RPMI7951 (cell line): ENCODE data around the gene CYP20A1. TPM values are rescaled to one million over a fixed set of nuclear protein-coding genes. Genes with fewer than 3 reads are reported as not detected.
A peak's percentile ranks its signal among the peaks of the same experiment; 100 is the strongest.
"Not testable (repeated sequence)": the region's sequence is repeated elsewhere in the genome, so short reads cannot be mapped to it uniquely, and the experiment has no call there.

Experiments
- DNase-seq: peaks from one replicate; pipeline ENCODE4 v3.0.0-alpha.2; 2012; ENCODE audit warnings: low read depth
- total RNA-seq: library from RNA; depleted of rRNA; stranded (reverse); fragments of >200 nt; shearing (Covaris generic); gene quantifications from 2 replicates; pipeline ENCODE4 v1.2.3, GENCODE V29; 2014

The CYP20A1 gene
- total RNA-seq, 1 experiment from 2014 or later = 31.8 TPM

DNA sequence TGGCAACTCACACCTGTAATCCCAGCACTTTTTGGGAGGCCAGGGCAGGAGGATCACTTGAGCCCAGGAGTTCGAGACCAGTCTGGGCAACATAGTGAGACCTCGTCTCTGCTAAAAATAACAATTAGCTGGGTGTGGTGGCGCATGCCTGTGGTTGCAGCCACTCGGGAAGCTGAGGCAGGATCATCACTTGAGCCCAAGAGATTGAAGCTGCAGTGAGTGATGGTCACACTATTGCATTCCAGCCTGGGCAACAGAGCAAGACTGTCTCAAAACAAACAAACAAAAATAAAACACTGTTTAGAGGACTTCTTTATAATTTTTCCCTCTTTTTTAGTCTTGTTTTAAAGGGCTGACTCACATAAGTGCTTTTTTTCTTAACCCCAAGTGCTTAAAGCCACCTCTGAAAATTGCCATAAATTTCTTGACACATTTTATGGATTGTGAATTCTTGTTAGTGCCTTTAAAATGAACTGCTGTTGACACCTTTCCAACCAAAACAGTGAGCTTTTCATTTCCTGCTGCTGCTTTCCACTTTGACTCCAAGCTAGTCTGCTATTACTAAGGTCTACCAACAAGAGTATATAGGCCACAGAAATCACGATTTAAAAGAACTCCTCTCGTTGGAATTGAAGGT lies 41.7 kb downstream of the CYP20A1 start:
- peak; percentile 9 for DNase-seq

GRCh38 chr2:203282101-203282500 lies 43.3 kb downstream of the CYP20A1 start:
- no peak for DNase-seq

DNA sequence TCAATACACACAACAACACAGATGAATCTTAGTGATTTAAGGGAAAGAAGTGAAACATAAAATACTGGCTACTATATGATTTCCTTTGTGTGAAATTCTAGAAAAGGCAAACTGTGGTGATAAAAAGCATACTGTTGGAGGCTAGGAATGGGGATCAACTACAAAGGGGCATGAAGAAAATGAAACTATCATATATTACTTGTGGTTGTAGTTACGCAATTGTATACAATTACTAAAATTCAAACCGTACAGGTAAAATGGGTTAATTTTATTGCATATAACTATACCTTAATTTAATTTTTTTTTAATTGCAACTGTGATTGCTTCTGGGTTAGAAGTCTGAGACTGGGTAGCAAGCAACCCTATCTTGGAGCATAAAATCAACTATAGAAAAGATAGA lies 47.7 kb downstream of the CYP20A1 start:
- no peak for DNase-seq

DNA sequence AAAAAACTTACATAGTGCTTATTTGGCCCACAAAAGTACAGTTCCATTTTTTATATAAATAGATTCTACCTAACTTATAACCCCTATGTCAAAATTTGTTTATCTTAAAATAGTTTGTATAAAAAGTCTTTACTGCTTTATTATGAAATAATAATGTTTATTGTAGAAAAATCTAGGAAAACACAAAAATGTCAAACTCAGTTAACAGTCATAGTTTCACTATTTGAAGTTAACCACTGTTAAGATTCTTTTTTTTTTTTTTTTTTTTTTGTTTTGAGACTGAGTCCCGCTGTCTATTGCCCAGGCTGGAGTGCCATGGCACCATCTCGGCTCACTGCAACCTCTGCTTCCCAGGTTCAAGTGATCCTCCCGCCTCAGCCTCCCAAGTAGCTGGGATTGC lies 62.8 kb downstream of the CYP20A1 start:
- no peak for DNase-seq

- not testable (repeated sequence) for DNase-seq
These were observed 63.8 kb downstream of the CYP20A1 start for GRCh38 chr2:203302586-203302985.

- DNase-seq = no peak
These were observed 72.0 kb downstream of the CYP20A1 start for GRCh38 chr2:203310688-203311436.

DNA sequence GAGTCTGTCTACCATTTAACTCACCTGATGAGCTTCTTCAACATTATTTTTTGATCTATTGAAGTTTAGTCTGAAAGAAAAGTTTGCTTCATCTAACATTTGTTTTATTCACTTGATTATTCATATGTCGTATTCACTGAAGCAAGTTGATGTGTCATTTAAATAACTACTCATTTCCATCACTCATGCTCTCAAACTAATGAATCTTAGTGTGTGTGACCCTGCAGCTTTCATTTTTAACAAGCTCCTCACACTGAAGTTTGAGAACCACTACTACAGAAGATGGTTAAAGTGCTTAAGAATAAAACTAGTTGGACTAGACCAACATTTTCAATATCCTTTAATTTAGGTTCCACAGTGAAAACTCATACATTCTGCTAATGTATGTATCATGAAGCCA lies 87.5 kb downstream of the CYP20A1 start:
- DNase-seq = no peak

DNA sequence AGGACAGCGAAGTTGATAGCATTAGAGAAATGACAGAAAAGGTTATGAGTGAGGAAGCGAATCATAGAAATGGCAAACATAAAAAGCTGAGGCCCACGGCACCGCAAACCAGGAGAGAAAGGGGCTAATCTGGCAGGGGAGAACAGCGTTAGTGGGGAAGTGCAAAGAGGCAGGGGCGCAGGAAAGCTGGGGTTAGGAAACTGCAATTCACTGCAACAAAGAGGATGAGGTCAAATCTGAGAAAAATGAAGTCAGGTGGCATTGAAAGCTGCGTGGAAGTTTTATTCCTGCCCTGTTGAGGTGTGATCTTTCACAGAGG lies 88.7 kb downstream of the CYP20A1 start:
- no peak for DNase-seq

- DNase-seq = peak; percentile 84
These were observed 89.3 kb downstream of the CYP20A1 start, which contains the start of gene ABI2 for GRCh38 chr2:203327901-203328759. ABI2 (plus strand) TSS chr2:203328394; CDS start chr2:203328515, 121 bp downstream.

DNA sequence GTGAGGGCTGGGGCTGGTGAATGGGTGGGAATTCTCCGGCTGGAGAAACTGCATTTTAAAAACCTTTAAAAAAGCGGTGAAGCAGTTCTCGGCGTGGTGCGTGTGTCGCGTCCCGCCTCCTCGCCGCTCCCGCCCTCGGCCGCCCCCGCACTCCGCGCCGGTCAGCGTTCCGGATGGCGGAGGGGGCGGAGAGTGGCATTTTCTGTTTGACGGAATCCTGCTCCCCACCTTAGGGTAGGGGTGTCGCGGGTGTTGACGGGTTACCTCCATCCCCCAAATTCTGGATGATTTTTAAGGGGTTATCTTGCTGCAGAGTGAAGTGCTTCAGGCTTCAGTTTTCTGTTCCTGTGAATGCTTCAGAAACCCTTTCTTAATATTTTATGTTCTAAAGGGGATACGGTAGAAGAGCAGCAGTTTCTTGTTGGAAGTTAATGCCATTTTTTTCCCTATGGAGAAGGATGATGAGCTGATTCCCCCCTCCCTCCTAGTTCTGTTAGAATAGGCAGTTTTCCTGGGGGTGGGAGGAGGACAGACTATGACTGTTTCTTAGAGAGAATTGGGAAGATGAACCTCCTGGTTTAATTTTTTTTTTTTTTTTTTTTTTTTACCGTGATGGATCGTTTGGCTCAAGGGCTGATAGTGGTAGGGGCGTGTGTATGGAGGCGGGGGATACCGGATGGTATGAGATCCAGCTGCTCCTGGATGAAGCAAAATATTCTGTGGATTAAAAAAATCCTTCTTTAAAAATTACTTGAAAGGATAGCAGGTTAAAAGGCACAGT lies 90.1 kb downstream of the CYP20A1 start:
- peak; percentile 56 for DNase-seq

- no peak for DNase-seq
These were observed 91.6 kb downstream of the CYP20A1 start for GRCh38 chr2:203330434-203330833.

GRCh38 chr2:203338322-203338721 lies 99.5 kb downstream of the CYP20A1 start:
- no peak for DNase-seq

- DNase-seq = peak; percentile 80
These were observed 102.1 kb downstream of the CYP20A1 start for GRCh38 chr2:203340791-203341487.

GRCh38 chr2:203341741-203342310 lies 103.0 kb downstream of the CYP20A1 start:
- DNase-seq = no peak

GRCh38 chr2:203342374-203342773 lies 103.6 kb downstream of the CYP20A1 start:
- not testable (repeated sequence) for DNase-seq

GRCh38 chr2:203344667-203345066 lies 105.8 kb downstream of the CYP20A1 start:
- no peak for DNase-seq

DNA sequence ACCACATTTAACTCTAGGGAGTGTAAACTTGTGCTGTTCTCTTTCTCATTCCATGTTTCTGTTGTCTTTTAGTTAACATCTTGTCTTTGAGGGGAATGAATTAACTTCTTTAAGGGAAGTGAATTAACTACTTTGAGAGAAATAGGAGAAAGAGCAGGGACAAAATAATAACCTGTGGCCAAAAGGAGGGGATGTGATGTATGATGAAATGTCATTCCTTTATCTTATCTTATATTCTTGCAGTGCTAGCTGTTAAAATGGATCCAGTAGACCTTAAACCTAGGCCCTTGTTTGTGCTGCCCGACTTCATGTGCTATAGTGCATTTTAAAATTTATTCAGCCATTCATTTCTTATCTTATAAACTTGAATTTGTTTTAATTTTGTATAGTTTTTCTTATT lies 107.8 kb downstream of the CYP20A1 start:
- DNase-seq = no peak

DNA sequence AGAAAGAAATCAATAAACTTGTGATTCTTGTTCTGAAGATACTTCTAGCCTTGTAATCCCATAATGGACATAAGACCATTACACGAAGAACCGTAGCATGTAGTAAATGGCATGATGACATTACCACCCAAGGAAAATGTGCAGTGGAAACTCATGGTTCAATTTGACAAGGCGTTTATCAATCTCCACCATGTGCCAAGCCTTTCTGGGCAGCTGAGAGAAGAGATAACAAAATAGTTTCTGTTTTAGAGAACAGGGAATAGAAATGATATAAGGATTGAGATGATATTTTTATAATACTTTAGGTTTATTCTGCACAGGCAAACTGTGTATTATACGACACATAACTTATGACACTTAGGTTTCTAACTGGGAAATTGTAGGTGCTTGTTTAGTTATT lies 108.6 kb downstream of the CYP20A1 start:
- no peak for DNase-seq

DNA sequence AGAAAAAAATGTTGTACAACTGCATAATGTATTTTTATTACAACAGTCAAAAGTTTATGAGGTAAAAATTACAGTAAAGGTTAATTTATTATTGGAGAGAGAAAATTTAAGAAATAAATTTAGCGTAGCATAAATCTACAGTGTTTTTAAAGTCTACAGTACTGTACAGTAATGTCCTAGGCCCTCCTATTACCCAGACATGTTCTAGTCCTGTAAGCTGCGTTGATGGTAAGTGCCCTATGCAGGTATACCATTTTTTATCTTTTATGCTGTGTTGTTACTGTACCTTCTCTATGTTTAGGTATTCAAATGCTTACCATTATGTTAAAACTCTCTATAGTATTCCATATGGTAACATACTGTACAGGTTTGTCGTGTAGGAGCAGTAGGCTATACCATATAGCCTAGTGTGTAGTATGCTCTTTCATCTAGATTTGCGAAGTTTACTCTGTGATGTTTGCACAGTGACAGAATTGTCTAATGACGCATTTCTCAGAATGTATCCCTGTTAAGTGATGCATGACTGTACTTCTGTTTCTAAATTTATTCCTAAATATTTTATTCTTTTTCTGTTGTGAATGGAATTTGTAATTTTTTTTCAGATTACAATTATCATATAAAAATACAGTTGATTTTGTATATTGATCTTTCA lies 113.9 kb downstream of the CYP20A1 start:
- no peak for DNase-seq

DNA sequence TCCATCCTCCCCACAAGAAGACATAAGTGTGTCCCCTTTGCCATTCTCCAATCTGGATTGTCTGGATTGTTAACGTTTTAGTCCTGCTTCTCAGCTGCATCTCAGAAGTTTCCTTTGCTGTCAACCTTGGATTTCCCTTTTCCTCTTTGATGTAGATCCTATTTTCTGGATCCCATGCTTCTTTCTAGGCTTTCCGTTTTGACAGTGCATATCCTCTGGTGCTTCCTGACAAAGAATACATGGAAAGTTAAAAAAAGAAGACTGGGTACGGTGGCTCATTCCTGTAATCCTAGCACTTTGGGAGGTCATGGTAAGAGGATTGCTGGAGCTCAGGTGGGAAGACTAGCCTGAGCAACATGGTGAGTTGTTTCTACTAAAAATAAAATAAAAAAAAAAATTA lies 116.1 kb downstream of the CYP20A1 start:
- DNase-seq = no peak
